Measurements from ENCODE around the gene DNAJC1.

Gene DNAJC1

GRCh38 chr10:21771219-21771618 lies 232.3 kb downstream of the DNAJC1 start:
- no peak for DNase-seq (ENCODE audit: low read depth in 2 of 2, low spot score in 1 of 2)

- DNase-seq (ENCODE audit: low read depth in 2 of 2, low spot score in 1 of 2): no peak
These were observed 234.5 kb downstream of the DNAJC1 start for GRCh38 chr10:21769041-21769440.

GRCh38 chr10:21764466-21765189 lies 238.9 kb downstream of the DNAJC1 start:
- DNase-seq (ENCODE audit: low read depth in 2 of 2, low spot score in 1 of 2): no peak

GRCh38 chr10:21760332-21760731 lies 243.2 kb downstream of the DNAJC1 start:
- no peak for DNase-seq (ENCODE audit: low read depth in 2 of 2, low spot score in 1 of 2)

- no peak for DNase-seq (ENCODE audit: low read depth in 2 of 2, low spot score in 1 of 2)
These were observed 244.3 kb downstream of the DNAJC1 start for GRCh38 chr10:21759232-21759631.

- no peak for DNase-seq (ENCODE audit: low read depth in 2 of 2, low spot score in 1 of 2)
These were observed 244.8 kb downstream of the DNAJC1 start for GRCh38 chr10:21758696-21759095.

GRCh38 chr10:21758239-21758638 lies 245.3 kb downstream of the DNAJC1 start:
- DNase-seq (ENCODE audit: low read depth in 2 of 2, low spot score in 1 of 2): no peak

- DNase-seq (ENCODE audit: low read depth in 2 of 2, low spot score in 1 of 2): no peak
These were observed 246.2 kb downstream of the DNAJC1 start for GRCh38 chr10:21757185-21757901.

- no peak for DNase-seq (ENCODE audit: low read depth in 2 of 2, low spot score in 1 of 2)
These were observed 246.8 kb downstream of the DNAJC1 start for GRCh38 chr10:21756707-21757106.

GRCh38 chr10:21754410-21755011 lies 249.0 kb downstream of the DNAJC1 start:
- DNase-seq (ENCODE audit: low read depth in 2 of 2, low spot score in 1 of 2): no peak

- no peak for DNase-seq (ENCODE audit: low read depth in 2 of 2, low spot score in 1 of 2)
These were observed 249.8 kb downstream of the DNAJC1 start for GRCh38 chr10:21753497-21754270.

- DNase-seq (ENCODE audit: low read depth in 2 of 2, low spot score in 1 of 2): no peak
These were observed 251.9 kb downstream of the DNAJC1 start for GRCh38 chr10:21751341-21752310.

GRCh38 chr10:21750424-21750823 lies 253.1 kb downstream of the DNAJC1 start:
- no peak for DNase-seq (ENCODE audit: low read depth in 2 of 2, low spot score in 1 of 2)

GRCh38 chr10:21749788-21750187 lies 253.7 kb downstream of the DNAJC1 start:
- no peak for DNase-seq (ENCODE audit: low read depth in 2 of 2, low spot score in 1 of 2)

- DNase-seq (ENCODE audit: low read depth in 2 of 2, low spot score in 1 of 2): no peak
These were observed 255.7 kb downstream of the DNAJC1 start for GRCh38 chr10:21747809-21748208.

GRCh38 chr10:21746118-21746517 lies 257.4 kb downstream of the DNAJC1 start:
- no peak for DNase-seq (ENCODE audit: low read depth in 2 of 2, low spot score in 1 of 2)

- no peak for DNase-seq (ENCODE audit: low read depth in 2 of 2, low spot score in 1 of 2)
These were observed 259.3 kb downstream of the DNAJC1 start for GRCh38 chr10:21744223-21744622.

- no peak for DNase-seq (ENCODE audit: low read depth in 2 of 2, low spot score in 1 of 2)
These were observed 260.7 kb downstream of the DNAJC1 start for GRCh38 chr10:21742740-21743412.

GRCh38 chr10:21740989-21741388 lies 262.5 kb downstream of the DNAJC1 start:
- DNase-seq (ENCODE audit: low read depth in 2 of 2, low spot score in 1 of 2): no peak

- no peak for DNase-seq (ENCODE audit: low read depth in 2 of 2, low spot score in 1 of 2)
These were observed 266.4 kb downstream of the DNAJC1 start for GRCh38 chr10:21737106-21737505.
